ENCODE measurements around the gene ARID3A.
A peak's percentile ranks its signal among the peaks of the same experiment; 100 is the strongest.

Gene ARID3A

DNA sequence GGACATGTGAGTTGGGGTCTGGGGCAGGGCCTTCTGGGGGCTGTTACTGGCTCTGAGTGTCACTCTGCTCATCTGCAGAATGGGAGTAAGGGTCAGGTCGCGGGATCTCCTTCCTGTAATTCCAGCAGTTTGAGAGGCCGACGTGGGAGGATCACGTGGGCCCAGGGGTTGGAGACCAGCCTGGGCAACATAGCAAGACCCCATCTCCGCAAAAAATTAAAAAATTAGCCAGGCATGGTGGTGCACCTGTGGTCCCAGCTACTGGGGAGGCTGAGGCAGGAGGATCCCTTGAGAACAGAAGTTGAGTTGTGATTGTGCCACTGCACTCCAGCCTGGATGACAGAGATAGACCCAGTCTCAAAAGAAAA lies 4.0 kb downstream of the ARID3A start:
- H3K9me3 ChIP-seq (ENCODE audit: control insufficient read depth, insufficient read depth, low read length): no peaks in the 10 kb centered on the region
- no peak overlapping the region for H3K9ac ChIP-seq (ENCODE audit: low read depth, low read length)
- H3K4me1 ChIP-seq (ENCODE audit: control insufficient read depth, insufficient read depth, low read length): peaks cover 3% of the 10 kb centered on the region
- no peak overlapping the region for H3K4me3 ChIP-seq (ENCODE audit: low read depth, low read length)
- no peaks in the 10 kb centered on the region for H3K27me3 ChIP-seq (ENCODE audit: control insufficient read depth, insufficient read depth, low read length)
- H3K36me3 ChIP-seq (ENCODE audit: control insufficient read depth, insufficient read depth, low read length): peaks cover 26% of the 10 kb centered on the region

GRCh38 chr19:931860-932647 lies 6.2 kb downstream of the ARID3A start:
- Histone ChIP-seq H3K36me3 (ENCODE audit: control insufficient read depth, insufficient read depth, low read length) (peaks cover 31% of the 10 kb centered on the region), H3K9me3 (ENCODE audit: control insufficient read depth, insufficient read depth, low read length) (no peaks in the 10 kb centered on the region), H3K9ac (ENCODE audit: low read depth, low read length) (no peak overlapping the region), H3K27me3 (ENCODE audit: control insufficient read depth, insufficient read depth, low read length) (no peaks in the 10 kb centered on the region), H3K4me3 (ENCODE audit: low read depth, low read length) (no peak overlapping the region), H3K4me1 (ENCODE audit: control insufficient read depth, insufficient read depth, low read length) (peaks cover 3% of the 10 kb centered on the region)

DNA sequence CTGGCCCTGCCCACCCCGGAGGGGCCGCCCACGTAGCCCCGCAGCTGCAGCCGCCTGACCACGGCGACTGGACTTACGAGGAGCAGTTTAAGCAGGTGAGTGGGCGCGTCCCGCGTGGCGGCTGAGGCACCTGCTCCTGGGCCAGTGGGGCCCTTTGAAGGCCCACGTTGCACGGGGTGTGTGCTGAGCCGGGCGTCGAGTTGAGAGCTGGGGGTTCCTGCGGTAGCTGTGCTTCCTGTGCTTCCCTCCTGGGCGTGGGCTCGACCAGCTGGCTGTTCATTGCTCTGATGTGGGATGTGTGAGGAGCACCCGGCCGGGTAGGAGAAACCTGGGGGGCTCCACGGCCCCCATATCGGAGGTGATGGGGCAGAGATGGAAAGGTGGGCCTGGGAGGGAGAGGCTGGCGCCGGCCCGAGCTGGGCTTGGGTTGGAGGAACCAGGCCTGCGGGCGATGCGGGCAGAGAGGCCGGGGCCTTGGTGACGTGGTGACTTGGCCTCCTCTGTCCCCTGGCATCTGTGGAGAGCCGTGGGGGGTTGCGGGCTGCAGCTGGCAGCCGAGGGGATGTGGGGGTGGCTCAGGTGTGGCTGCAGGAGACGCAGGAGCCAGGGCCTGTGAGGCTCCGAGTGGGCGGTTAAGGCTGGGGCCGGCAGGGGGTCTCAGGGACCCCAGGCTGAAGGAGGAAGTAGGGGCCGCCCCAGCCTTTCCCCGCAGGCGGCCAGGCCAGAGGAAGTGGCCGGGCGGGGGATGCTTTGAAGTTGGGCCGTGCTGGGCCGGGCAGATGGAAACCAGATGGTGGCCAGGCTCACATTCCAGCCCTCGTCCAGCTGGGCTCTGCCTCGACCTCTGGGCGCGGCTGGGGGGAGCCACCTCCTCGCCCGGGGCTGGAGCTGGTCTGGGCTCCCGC lies 7.1 kb downstream of the ARID3A start:
- Histone ChIP-seq H3K4me1 (ENCODE audit: control insufficient read depth, insufficient read depth, low read length) (peaks cover 3% of the 10 kb centered on the region), H3K9ac (ENCODE audit: low read depth, low read length) (peak overlapping the region; percentile 60), H3K36me3 (ENCODE audit: control insufficient read depth, insufficient read depth, low read length) (peaks cover 34% of the 10 kb centered on the region), H3K27me3 (ENCODE audit: control insufficient read depth, insufficient read depth, low read length) (no peaks in the 10 kb centered on the region), H3K4me3 (ENCODE audit: low read depth, low read length) (no peak overlapping the region), H3K9me3 (ENCODE audit: control insufficient read depth, insufficient read depth, low read length) (no peaks in the 10 kb centered on the region)

DNA sequence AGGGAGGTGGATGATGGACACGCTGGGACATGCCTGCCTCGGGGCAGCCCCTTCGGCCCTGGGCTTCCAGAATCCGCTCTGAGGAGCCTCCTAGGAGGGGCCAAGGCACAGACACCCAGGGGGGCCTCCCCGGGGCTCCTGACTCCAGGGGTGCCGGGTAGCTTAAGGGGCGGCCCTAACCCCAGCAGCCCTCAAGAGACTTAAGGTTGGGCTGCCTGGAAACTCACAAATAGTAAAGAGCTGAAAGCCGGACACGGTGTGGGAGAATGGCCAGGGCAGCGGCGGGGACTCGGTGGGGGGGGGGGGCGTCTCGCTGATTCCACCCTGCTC lies 7.7 kb downstream of the ARID3A start:
- H3K9me3 ChIP-seq (ENCODE audit: control insufficient read depth, insufficient read depth, low read length): no peaks in the 10 kb centered on the region

GRCh38 chr19:934197-934840 lies 8.5 kb downstream of the ARID3A start:
- H3K4me1 ChIP-seq (ENCODE audit: control insufficient read depth, insufficient read depth, low read length): peaks cover 3% of the 10 kb centered on the region
- no peaks in the 10 kb centered on the region for H3K9me3 ChIP-seq (ENCODE audit: control insufficient read depth, insufficient read depth, low read length)
- H3K36me3 ChIP-seq (ENCODE audit: control insufficient read depth, insufficient read depth, low read length): peaks cover 32% of the 10 kb centered on the region
- H3K4me3 ChIP-seq (ENCODE audit: low read depth, low read length): no peak overlapping the region
- no peaks in the 10 kb centered on the region for H3K27me3 ChIP-seq (ENCODE audit: control insufficient read depth, insufficient read depth, low read length)
- H3K9ac ChIP-seq (ENCODE audit: low read depth, low read length): no peak overlapping the region

More for the DNA sequence above, 7.7 kb downstream of the ARID3A start:
- Histone ChIP-seq H3K9ac (ENCODE audit: low read depth, low read length) (no peak overlapping the region), H3K4me1 (ENCODE audit: control insufficient read depth, insufficient read depth, low read length) (peaks cover 3% of the 10 kb centered on the region), H3K4me3 (ENCODE audit: low read depth, low read length) (no peak overlapping the region), H3K36me3 (ENCODE audit: control insufficient read depth, insufficient read depth, low read length) (peaks cover 34% of the 10 kb centered on the region), H3K27me3 (ENCODE audit: control insufficient read depth, insufficient read depth, low read length) (no peaks in the 10 kb centered on the region)

DNA sequence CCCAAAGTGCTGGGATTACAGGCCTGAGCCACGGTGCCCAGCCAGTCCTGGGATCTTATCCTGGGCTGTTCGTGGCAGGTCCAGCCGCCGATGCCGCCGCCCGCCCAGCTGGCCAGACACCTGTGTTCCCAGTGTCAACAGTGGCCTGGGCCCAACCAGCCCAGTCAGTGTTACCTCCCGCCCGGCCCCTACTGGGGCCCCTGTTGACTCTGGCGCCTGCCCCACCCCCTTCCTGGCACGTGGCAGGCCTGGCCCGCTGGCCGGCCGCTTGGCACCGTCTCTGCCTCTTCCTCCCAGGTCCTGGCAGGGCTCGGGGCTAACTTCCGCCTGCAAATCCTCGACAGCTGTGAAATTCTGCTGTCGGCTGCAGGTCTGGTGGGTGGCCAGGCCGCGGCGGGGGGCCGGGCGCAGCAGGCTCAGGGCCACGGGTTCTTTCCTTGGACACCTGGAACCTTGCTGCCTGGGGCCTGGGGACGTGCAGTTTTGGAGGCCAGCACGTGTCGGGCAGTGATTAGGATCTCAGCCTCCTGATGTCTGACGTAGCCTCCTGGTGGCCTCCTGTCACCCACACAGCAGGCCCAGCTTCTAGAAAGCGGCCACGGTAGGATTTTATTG lies 9.1 kb downstream of the ARID3A start:
- Histone ChIP-seq H3K4me1 (ENCODE audit: control insufficient read depth, insufficient read depth, low read length) (peaks cover 3% of the 10 kb centered on the region), H3K9me3 (ENCODE audit: control insufficient read depth, insufficient read depth, low read length) (no peaks in the 10 kb centered on the region), H3K9ac (ENCODE audit: low read depth, low read length) (no peak overlapping the region), H3K27me3 (ENCODE audit: control insufficient read depth, insufficient read depth, low read length) (no peaks in the 10 kb centered on the region), H3K36me3 (ENCODE audit: control insufficient read depth, insufficient read depth, low read length) (peaks cover 29% of the 10 kb centered on the region), H3K4me3 (ENCODE audit: low read depth, low read length) (no peak overlapping the region)

DNA sequence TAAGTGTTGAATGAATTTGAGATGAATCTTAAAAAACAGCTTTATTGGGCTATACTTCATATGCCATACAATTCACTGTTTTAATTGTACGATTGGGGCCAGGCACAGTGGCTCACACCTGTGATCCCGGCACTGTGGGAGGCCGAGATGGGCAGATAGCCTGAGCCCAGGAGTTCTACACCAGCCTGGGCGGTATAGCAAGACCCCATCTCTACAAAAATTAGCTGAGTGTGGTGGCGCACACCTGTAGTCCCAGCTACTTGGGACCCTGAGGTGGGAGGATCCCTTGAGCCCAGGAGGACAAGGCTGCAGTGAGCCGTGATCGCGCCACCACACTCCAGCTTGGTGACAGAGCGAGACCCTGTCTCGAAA lies 10.3 kb downstream of the ARID3A start:
- Histone ChIP-seq H3K4me1 (ENCODE audit: control insufficient read depth, insufficient read depth, low read length) (peaks cover 3% of the 10 kb centered on the region), H3K4me3 (ENCODE audit: low read depth, low read length) (no peak overlapping the region), H3K36me3 (ENCODE audit: control insufficient read depth, insufficient read depth, low read length) (peaks cover 27% of the 10 kb centered on the region), H3K9me3 (ENCODE audit: control insufficient read depth, insufficient read depth, low read length) (no peaks in the 10 kb centered on the region), H3K9ac (ENCODE audit: low read depth, low read length) (no peak overlapping the region), H3K27me3 (ENCODE audit: control insufficient read depth, insufficient read depth, low read length) (no peaks in the 10 kb centered on the region)

GRCh38 chr19:937259-937694 lies 11.4 kb downstream of the ARID3A start:
- H3K4me1 ChIP-seq (ENCODE audit: control insufficient read depth, insufficient read depth, low read length): peaks cover 3% of the 10 kb centered on the region
- H3K27me3 ChIP-seq (ENCODE audit: control insufficient read depth, insufficient read depth, low read length): no peaks in the 10 kb centered on the region
- no peaks in the 10 kb centered on the region for H3K9me3 ChIP-seq (ENCODE audit: control insufficient read depth, insufficient read depth, low read length)
- no peak overlapping the region for H3K4me3 ChIP-seq (ENCODE audit: low read depth, low read length)
- H3K36me3 ChIP-seq (ENCODE audit: control insufficient read depth, insufficient read depth, low read length): peaks cover 29% of the 10 kb centered on the region
- H3K9ac ChIP-seq (ENCODE audit: low read depth, low read length): no peak overlapping the region

- peaks cover 22% of the 10 kb centered on the region for H3K36me3 ChIP-seq (ENCODE audit: control insufficient read depth, insufficient read depth, low read length)
- H3K9me3 ChIP-seq (ENCODE audit: control insufficient read depth, insufficient read depth, low read length): no peaks in the 10 kb centered on the region
- no peaks in the 10 kb centered on the region for H3K4me1 ChIP-seq (ENCODE audit: control insufficient read depth, insufficient read depth, low read length)
- H3K27me3 ChIP-seq (ENCODE audit: control insufficient read depth, insufficient read depth, low read length): no peaks in the 10 kb centered on the region
- H3K9ac ChIP-seq (ENCODE audit: low read depth, low read length): no peak overlapping the region
- H3K4me3 ChIP-seq (ENCODE audit: low read depth, low read length): no peak overlapping the region
These were observed 12.5 kb downstream of the ARID3A start for GRCh38 chr19:938233-938923.

- H3K4me1 ChIP-seq (ENCODE audit: control insufficient read depth, insufficient read depth, low read length): no peaks in the 10 kb centered on the region
These were observed 13.6 kb downstream of the ARID3A start for GRCh38 chr19:939439-939838.

DNA sequence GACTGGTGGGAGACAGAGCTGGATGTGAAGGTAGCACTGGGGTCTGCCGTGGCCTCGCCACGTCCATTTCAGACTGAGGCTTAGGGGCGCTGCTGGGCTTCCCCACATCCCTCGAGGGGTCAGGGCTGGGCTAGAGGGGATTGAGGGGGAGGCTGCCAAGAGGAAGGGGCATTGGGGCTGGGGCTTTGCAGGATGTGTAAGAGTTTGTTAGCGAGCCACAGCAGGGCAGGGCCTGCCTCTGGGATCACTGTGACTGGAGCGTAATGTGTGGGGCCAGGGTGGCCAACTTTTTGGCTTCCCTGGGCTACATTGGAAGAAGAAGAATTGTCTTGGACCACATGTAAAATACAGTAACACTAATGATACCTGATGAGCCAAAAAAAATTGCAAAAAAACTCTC lies 14.1 kb downstream of the ARID3A start:
- Histone ChIP-seq H3K9ac (ENCODE audit: low read depth, low read length) (no peak overlapping the region), H3K36me3 (ENCODE audit: control insufficient read depth, insufficient read depth, low read length) (peaks cover 24% of the 10 kb centered on the region)

More at GRCh38 chr19:939439-939838, 13.6 kb downstream of the ARID3A start:
- no peaks in the 10 kb centered on the region for H3K9me3 ChIP-seq (ENCODE audit: control insufficient read depth, insufficient read depth, low read length)
- H3K9ac ChIP-seq (ENCODE audit: low read depth, low read length): no peak overlapping the region
- no peaks in the 10 kb centered on the region for H3K27me3 ChIP-seq (ENCODE audit: control insufficient read depth, insufficient read depth, low read length)
- no peak overlapping the region for H3K4me3 ChIP-seq (ENCODE audit: low read depth, low read length)
- peaks cover 22% of the 10 kb centered on the region for H3K36me3 ChIP-seq (ENCODE audit: control insufficient read depth, insufficient read depth, low read length)

More for the DNA sequence above, 14.1 kb downstream of the ARID3A start:
- H3K4me3 ChIP-seq (ENCODE audit: low read depth, low read length): no peak overlapping the region
- H3K9me3 ChIP-seq (ENCODE audit: control insufficient read depth, insufficient read depth, low read length): no peaks in the 10 kb centered on the region
- no peaks in the 10 kb centered on the region for H3K27me3 ChIP-seq (ENCODE audit: control insufficient read depth, insufficient read depth, low read length)
- no peaks in the 10 kb centered on the region for H3K4me1 ChIP-seq (ENCODE audit: control insufficient read depth, insufficient read depth, low read length)
